HepG2 (cell line): ENCODE measurements around the gene SECTM1. TPM values are rescaled to one million over a fixed set of nuclear protein-coding genes. Genes with fewer than 3 reads are reported as not detected.

Source experiments
- ATF7 ChIP-seq, 2 experiments: fragments of 450-650 bp in 1 of 2; sonication (generic) in 1 of 2; formaldehyde crosslinking in 1 of 2; IDR thresholded peaks; 2 replicates each; pipeline versions ENCODE4 v1.4.0 to v1.6.1; 2016 to 2020; ENCODE audit warnings: antibody characterized with exemption in 1 of 2, mild to moderate bottlenecking in 1 of 2, missing genetic modification reagents in 1 of 2
- IRX3 ChIP-seq: sonication (generic); formaldehyde crosslinking; IDR thresholded peaks from 2 replicates; pipeline ENCODE4 v1.8.1; 2023; ENCODE audit warnings: mild to moderate bottlenecking, low read depth, missing genetic modification reagents, borderline replicate concordance
- NFATC3 ChIP-seq: sonication (generic); formaldehyde crosslinking; IDR thresholded peaks from 2 replicates; pipeline ENCODE4 v1.5.1; 2020; ENCODE audit warnings: mild to moderate bottlenecking, missing genetic modification reagents
- PCBP2 ChIP-seq: fragments of 200-400 bp; formaldehyde crosslinking; optimal IDR thresholded peaks from 2 replicates; pipeline ENCODE3; 2018; ENCODE audit warnings: low read length, low read depth; ENCODE audit not compliant: poor library complexity, severe bottlenecking
- POLR2A ChIP-seq, 2 experiments: IDR thresholded peaks; 2 replicates each; pipeline ENCODE4 v1.6.1; 2011; ENCODE audit warnings: low read depth in 2 of 2, low read length in 2 of 2, mild to moderate bottlenecking in 1 of 2, moderate library complexity in 1 of 2; ENCODE audit not compliant: insufficient read depth in 1 of 2
- SMYD3 ChIP-seq: sonication (generic); formaldehyde crosslinking; IDR thresholded peaks from 2 replicates; pipeline ENCODE4 v1.8.1; 2023; ENCODE audit warnings: mild to moderate bottlenecking, missing genetic modification reagents
- ZKSCAN1 ChIP-seq: fragments of 150-350 bp; IDR thresholded peaks from 2 replicates; pipeline ENCODE4 v1.6.1; 2014; ENCODE audit warnings: low read length
- ZNF572 ChIP-seq: sonication (generic); formaldehyde crosslinking; IDR thresholded peaks from 2 replicates; pipeline ENCODE4 v1.5.1; 2020; ENCODE audit warnings: mild to moderate bottlenecking, missing genetic modification reagents
- polyA plus RNA-seq, 8 experiments: library from polyadenylated mRNA; depleted of rRNA in 3 of 8; stranded (reverse) in 7 of 8; unstranded in 1 of 8; fragments of >200 nt; fragmentation: Illumina TruSeq in 4 of 8; extraction: Trizol in 4 of 8; gene quantifications; 2 replicates each; pipeline versions ENCODE4 v1.2.1 to v1.2.3, GENCODE V29; 2011 to 2016; ENCODE audit warnings: low read depth in 4 of 8, missing spikeins in 1 of 8, mixed read lengths in 1 of 8; ENCODE audit not compliant: insufficient read depth in 1 of 8
- total RNA-seq, 5 experiments: library from RNA; depleted of rRNA; stranded (reverse); fragments of >200 nt; fragmentation: Illumina TruSeq; extraction: Trizol; gene quantifications; 2 replicates each; pipeline ENCODE4 v1.2.3, GENCODE V29; 2016; ENCODE audit warnings: low read depth in 1 of 5
- TF ChIP-seq, protein P1 (sequence below): sonication (generic); formaldehyde crosslinking; IDR thresholded peaks from 2 replicates; pipeline ENCODE4 v1.4.0; 2020; ENCODE audit warnings: mild to moderate bottlenecking, low read depth, missing genetic modification reagents
- TF ChIP-seq, protein P2 (sequence below): sonication (generic); formaldehyde crosslinking; IDR thresholded peaks from 2 replicates; pipeline ENCODE4 v1.4.0; 2020; ENCODE audit warnings: missing genetic modification reagents, low read depth, mild to moderate bottlenecking, borderline replicate concordance
- TF ChIP-seq, protein P3 (sequence below): sonication (generic); formaldehyde crosslinking; IDR thresholded peaks from 2 replicates; pipeline ENCODE4 v1.4.0; 2020; ENCODE audit warnings: mild to moderate bottlenecking, missing genetic modification reagents
- TF ChIP-seq, protein P4 (sequence below): sonication (generic); formaldehyde crosslinking; IDR thresholded peaks from 2 replicates; pipeline ENCODE4 v1.9.0; 2022; ENCODE audit warnings: low read depth, missing genetic modification reagents
- TF ChIP-seq, protein P5 (sequence below): sonication (generic); formaldehyde crosslinking; IDR thresholded peaks from 2 replicates; pipeline ENCODE4 v1.8.1; 2023; ENCODE audit warnings: mild to moderate bottlenecking, missing genetic modification reagents
- TF ChIP-seq, protein P6 (sequence below): fragments of 450-650 bp; IDR thresholded peaks from 2 replicates; pipeline ENCODE4 v1.6.1; 2017; ENCODE audit warnings: mild to moderate bottlenecking

The SECTM1 gene
- total and polyA plus RNA-seq, 2 of the 13 experiments (the other 11 are each of a cell fraction or from before 2014, with no cell fraction given) = 3.5 to 5.3 TPM

DNA sequence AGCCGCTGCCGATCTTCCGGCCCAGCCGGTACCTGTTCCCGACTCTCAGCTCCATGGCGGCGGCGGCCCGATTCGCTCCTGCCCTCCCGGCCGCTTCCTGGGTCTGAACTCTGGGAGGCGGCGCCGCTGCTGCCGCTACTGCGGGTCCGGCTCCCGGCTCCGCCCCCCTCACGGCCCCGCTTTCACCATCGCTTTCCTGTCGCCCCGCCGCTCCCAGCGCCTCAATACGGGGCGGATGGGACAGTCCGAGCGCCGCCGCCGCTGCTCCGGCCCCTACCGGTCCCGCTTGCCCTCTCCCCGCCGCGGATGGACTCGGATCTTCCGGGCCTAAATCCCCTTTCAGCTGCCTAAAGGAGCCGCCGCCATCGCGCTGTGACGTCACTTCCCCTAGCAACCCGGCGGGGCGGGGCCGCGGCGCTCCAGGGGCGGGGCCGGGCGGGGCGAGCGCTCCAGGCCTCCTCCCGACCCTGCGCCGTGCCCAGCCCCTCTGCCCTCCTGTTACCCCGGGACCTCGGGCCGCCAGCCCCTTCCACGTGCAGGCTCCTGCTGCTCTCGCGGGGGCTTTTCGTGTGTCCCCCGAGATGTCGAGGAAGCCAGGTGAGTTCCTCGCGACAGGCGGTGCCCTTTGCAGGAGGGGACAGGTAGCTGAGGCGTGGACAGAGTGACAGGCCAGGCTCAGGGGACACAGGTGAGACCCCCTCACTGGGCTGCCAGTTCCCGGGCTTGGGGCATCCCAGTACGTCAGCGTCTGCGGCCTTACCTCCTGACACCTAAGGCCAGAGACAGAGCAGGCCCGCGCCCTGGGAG lies 60.0 kb downstream of the SECTM1 start, which contains the start of gene CSNK1D (continued):
- no peak; the same call in 1 of the 2 replicates for TF ChIP-seq IRX3 (CRISPR knock-in tag)
- TF ChIP-seq, protein P1, sequence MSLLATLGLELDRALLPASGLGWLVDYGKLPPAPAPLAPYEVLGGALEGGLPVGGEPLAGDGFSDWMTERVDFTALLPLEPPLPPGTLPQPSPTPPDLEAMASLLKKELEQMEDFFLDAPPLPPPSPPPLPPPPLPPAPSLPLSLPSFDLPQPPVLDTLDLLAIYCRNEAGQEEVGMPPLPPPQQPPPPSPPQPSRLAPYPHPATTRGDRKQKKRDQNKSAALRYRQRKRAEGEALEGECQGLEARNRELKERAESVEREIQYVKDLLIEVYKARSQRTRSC (CRISPR knock-in tag) = no peak
- TF ChIP-seq, protein P2, sequence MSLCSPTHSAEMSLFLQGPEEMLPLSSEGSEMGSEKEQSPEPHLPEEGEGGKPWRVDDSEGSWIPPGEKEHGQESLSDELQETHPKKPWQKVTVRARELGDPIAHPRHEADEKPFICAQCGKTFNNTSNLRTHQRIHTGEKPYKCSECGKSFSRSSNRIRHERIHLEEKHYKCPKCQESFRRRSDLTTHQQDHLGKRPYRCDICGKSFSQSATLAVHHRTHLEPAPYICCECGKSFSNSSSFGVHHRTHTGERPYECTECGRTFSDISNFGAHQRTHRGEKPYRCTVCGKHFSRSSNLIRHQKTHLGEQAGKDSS (CRISPR knock-in tag) = peak; percentile 95
- TF ChIP-seq, protein P3, sequence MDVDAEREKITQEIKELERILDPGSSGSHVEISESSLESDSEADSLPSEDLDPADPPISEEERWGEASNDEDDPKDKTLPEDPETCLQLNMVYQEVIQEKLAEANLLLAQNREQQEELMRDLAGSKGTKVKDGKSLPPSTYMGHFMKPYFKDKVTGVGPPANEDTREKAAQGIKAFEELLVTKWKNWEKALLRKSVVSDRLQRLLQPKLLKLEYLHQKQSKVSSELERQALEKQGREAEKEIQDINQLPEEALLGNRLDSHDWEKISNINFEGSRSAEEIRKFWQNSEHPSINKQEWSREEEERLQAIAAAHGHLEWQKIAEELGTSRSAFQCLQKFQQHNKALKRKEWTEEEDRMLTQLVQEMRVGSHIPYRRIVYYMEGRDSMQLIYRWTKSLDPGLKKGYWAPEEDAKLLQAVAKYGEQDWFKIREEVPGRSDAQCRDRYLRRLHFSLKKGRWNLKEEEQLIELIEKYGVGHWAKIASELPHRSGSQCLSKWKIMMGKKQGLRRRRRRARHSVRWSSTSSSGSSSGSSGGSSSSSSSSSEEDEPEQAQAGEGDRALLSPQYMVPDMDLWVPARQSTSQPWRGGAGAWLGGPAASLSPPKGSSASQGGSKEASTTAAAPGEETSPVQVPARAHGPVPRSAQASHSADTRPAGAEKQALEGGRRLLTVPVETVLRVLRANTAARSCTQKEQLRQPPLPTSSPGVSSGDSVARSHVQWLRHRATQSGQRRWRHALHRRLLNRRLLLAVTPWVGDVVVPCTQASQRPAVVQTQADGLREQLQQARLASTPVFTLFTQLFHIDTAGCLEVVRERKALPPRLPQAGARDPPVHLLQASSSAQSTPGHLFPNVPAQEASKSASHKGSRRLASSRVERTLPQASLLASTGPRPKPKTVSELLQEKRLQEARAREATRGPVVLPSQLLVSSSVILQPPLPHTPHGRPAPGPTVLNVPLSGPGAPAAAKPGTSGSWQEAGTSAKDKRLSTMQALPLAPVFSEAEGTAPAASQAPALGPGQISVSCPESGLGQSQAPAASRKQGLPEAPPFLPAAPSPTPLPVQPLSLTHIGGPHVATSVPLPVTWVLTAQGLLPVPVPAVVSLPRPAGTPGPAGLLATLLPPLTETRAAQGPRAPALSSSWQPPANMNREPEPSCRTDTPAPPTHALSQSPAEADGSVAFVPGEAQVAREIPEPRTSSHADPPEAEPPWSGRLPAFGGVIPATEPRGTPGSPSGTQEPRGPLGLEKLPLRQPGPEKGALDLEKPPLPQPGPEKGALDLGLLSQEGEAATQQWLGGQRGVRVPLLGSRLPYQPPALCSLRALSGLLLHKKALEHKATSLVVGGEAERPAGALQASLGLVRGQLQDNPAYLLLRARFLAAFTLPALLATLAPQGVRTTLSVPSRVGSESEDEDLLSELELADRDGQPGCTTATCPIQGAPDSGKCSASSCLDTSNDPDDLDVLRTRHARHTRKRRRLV (CRISPR knock-in tag) = peak; percentile 63
- peak; percentile 46; the same call in 1 of the 2 replicates for TF ChIP-seq NFATC3 (CRISPR knock-in tag)
- TF ChIP-seq ATF7 (IDR thresholded peaks at IDR 0.05) = peak; percentile 93
- TF ChIP-seq ATF7 (CRISPR knock-in tag; IDR thresholded peaks at IDR 0.05) = peak; percentile 96
- peak; percentile 89; the same call in 1 of the 2 replicates for TF ChIP-seq ZNF572 (CRISPR knock-in tag)
- TF ChIP-seq, protein P4, sequence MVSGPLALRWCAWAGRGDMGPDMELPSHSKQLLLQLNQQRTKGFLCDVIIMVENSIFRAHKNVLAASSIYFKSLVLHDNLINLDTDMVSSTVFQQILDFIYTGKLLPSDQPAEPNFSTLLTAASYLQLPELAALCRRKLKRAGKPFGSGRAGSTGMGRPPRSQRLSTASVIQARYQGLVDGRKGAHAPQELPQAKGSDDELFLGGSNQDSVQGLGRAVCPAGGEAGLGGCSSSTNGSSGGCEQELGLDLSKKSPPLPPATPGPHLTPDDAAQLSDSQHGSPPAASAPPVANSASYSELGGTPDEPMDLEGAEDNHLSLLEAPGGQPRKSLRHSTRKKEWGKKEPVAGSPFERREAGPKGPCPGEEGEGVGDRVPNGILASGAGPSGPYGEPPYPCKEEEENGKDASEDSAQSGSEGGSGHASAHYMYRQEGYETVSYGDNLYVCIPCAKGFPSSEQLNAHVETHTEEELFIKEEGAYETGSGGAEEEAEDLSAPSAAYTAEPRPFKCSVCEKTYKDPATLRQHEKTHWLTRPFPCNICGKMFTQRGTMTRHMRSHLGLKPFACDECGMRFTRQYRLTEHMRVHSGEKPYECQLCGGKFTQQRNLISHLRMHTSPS (CRISPR knock-in tag) = peak; percentile 54; the same call in 1 of the 2 replicates
- TF ChIP-seq, protein P5, sequence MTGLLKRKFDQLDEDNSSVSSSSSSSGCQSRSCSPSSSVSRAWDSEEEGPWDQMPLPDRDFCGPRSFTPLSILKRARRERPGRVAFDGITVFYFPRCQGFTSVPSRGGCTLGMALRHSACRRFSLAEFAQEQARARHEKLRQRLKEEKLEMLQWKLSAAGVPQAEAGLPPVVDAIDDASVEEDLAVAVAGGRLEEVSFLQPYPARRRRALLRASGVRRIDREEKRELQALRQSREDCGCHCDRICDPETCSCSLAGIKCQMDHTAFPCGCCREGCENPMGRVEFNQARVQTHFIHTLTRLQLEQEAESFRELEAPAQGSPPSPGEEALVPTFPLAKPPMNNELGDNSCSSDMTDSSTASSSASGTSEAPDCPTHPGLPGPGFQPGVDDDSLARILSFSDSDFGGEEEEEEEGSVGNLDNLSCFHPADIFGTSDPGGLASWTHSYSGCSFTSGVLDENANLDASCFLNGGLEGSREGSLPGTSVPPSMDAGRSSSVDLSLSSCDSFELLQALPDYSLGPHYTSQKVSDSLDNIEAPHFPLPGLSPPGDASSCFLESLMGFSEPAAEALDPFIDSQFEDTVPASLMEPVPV = peak; percentile 80; the same call in 1 of the 2 replicates
- no peak for TF ChIP-seq PCBP2
- TF ChIP-seq, protein P6, sequence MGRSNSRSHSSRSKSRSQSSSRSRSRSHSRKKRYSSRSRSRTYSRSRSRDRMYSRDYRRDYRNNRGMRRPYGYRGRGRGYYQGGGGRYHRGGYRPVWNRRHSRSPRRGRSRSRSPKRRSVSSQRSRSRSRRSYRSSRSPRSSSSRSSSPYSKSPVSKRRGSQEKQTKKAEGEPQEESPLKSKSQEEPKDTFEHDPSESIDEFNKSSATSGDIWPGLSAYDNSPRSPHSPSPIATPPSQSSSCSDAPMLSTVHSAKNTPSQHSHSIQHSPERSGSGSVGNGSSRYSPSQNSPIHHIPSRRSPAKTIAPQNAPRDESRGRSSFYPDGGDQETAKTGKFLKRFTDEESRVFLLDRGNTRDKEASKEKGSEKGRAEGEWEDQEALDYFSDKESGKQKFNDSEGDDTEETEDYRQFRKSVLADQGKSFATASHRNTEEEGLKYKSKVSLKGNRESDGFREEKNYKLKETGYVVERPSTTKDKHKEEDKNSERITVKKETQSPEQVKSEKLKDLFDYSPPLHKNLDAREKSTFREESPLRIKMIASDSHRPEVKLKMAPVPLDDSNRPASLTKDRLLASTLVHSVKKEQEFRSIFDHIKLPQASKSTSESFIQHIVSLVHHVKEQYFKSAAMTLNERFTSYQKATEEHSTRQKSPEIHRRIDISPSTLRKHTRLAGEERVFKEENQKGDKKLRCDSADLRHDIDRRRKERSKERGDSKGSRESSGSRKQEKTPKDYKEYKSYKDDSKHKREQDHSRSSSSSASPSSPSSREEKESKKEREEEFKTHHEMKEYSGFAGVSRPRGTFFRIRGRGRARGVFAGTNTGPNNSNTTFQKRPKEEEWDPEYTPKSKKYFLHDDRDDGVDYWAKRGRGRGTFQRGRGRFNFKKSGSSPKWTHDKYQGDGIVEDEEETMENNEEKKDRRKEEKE = no peak
- TF ChIP-seq ZKSCAN1 = no peak
- TF ChIP-seq POLR2A (IDR thresholded peaks at IDR 0.05; ENCODE audit: insufficient read depth in 1 of 2, low read depth in 2 of 2, low read length in 2 of 2) = peak; percentile 71 to 92
- TF ChIP-seq SMYD3 (CRISPR knock-in tag) = no peak
